ENCODE measurements around the gene TMEM237.

Gene TMEM237

GRCh38 chr2:201639205-201639604, 4.1 kb downstream of the TMEM237 start:
- no peak for DNase-seq

GRCh38 chr2:201638326-201638725, 5.0 kb downstream of the TMEM237 start:
- DNase-seq = no peak

GRCh38 chr2:201633661-201634249, 9.5 kb downstream of the TMEM237 start:
- no peak for DNase-seq

DNA sequence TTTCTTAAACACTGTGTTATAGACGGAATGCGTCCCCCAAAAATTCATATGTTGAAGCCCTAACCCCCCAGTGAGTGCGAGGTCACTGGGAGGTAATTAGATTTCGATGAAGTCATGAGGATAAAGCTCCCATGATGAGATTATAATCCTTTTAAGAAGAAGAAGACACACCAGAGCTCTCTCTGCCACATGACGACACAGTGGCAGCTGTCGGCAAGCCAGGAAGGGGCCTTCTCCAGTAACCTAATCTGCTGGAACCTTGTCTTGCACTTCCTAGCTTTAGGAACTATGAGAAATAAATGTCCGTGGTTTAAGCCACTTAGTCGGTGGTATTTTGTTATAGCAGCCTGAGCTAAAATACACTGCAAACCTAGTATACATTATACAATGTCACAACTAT, 12.3 kb downstream of the TMEM237 start:
- no peak for DNase-seq

DNA sequence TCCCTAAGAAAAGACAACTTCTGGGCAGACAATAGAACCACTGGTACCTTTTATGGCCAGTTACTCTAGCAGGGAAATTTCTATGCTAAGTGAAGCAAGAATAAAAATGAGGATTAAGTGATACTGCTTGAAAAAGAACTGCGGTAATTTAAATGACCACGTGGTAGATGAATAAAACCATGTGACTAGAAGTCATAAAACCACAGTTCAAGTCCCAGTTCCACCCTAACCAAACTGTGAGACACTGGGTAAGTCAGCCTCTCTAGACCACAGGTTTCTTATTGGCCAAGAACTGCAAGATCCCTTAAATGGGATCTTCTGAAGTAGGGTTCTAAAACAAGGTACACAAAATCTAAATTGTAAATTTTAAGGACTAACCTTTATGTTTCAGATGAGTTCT, 12.7 kb downstream of the TMEM237 start:
- no peak for DNase-seq

- DNase-seq = no peak
Measured at GRCh38 chr2:201628545-201628944, 14.8 kb downstream of the TMEM237 start.

GRCh38 chr2:201622306-201622970, 20.9 kb downstream of the TMEM237 start:
- no peak for DNase-seq

DNA sequence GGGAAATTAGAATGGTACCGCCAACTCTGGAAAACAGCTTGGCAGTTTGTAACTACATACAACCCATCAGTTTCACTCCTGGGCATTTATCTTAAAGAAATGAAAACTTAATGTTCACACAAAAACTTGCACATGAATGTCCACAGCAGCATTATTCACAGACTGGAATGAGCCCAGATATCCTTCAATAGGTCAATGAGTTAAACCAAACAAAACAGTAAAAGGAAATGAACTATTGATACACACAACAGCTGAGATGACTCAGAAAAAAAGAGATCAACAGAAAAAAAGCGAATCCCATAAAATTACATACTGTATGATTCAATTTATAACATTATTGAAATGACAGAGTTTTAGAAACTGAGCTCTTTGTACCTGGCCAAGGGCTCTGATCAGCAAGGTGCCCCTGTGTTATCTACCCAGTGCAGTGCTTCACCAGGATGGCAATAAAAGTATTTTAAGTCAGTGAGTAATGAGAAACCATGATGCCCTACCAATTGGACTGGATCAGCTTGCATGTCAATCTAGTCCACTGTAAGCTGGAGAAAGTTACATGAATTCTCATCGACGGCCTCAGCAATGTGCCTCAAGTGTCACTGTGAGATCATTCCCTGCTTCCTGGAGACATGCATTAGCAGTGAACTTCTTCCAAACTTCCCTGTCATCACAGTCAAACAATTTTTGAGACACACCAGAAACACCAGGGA, 21.9 kb downstream of the TMEM237 start:
- no peak for DNase-seq

GRCh38 chr2:201618744-201619662, 24.3 kb downstream of the TMEM237 start:
- DNase-seq = no peak

- DNase-seq = no peak
Measured at GRCh38 chr2:201608021-201608420, 35.3 kb downstream of the TMEM237 start.

DNA sequence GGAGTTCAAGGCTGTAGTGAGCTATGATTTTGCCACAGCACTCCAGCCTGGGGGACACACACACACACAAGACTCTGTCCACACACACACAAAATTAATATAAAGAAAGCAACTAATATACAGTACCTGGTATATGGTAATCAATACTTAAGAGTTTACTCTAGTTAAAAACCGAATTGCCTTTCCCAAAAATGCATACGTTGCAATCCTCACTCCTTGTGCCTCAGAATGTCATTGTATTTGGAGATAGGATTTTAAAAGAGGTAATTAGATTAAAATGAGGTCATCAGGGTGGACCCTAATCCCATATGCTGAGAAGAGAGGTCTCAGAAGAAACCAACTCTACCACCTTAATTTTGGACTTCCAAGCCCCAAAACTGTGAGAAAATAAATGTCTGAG, 35.7 kb downstream of the TMEM237 start:
- DNase-seq = no peak

- no peak for DNase-seq
Measured at GRCh38 chr2:201600906-201601305, 42.4 kb downstream of the TMEM237 start.

GRCh38 chr2:201597397-201597796, 45.9 kb downstream of the TMEM237 start:
- no peak for DNase-seq

DNA sequence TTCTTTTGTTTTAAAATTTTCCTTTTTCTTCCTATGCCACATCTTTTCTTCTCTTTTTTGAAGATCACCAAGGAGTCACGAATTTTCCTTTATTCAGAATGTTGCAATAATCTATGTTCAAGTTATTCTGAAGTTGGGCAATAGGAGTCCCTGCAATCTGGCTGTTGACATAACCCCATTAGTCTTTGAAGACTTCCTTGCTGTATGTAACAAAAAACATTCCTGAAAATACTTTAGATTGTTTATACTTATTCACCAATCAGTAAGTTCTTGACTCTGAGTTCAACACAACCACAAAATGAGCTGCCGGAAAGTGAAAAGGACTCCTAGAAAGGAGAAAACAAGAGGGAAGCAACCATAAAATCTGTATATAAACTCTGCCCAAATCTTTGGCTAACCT, 62.8 kb downstream of the TMEM237 start:
- no peak for DNase-seq

DNA sequence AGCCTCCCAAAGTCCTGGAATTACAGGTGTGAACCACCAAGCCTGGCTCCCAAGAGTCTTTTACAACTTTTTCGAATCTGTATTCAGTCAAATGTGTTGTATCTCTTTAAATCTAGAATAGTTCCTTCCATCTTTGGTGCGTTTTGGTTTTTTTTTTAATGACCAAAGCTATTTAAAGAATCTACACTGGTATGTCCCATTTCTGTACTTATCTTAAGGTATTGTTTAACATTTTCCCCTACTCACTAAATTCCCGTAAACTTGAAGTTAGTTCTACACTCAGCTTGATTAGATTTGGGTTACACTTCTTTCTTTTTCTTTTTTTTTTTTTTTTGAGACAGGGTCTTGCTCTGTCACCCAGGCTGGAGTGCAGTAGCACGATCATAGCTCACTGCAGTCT, 63.8 kb downstream of the TMEM237 start:
- no peak for DNase-seq

DNA sequence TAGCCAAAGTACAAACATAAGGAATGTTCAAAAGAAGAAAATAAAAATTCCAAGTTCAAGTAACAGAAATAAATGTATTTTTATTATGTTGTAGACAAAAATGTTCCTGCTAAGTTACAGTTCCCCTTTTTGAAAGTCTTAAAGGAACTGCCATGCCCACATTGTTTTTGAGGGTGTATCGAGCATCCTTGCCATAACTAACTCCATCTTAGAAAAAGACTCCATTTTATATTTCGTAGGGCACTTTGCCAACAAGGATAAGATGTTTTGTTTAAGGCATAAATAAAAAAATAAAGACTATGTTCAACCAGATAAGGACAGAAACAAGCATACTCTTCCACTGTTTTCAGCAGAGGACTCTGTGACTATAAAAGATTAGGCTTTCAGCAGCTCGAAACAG, 67.3 kb downstream of the TMEM237 start:
- DNase-seq = no peak

GRCh38 chr2:201574766-201575165, 68.5 kb downstream of the TMEM237 start:
- no peak for DNase-seq

DNA sequence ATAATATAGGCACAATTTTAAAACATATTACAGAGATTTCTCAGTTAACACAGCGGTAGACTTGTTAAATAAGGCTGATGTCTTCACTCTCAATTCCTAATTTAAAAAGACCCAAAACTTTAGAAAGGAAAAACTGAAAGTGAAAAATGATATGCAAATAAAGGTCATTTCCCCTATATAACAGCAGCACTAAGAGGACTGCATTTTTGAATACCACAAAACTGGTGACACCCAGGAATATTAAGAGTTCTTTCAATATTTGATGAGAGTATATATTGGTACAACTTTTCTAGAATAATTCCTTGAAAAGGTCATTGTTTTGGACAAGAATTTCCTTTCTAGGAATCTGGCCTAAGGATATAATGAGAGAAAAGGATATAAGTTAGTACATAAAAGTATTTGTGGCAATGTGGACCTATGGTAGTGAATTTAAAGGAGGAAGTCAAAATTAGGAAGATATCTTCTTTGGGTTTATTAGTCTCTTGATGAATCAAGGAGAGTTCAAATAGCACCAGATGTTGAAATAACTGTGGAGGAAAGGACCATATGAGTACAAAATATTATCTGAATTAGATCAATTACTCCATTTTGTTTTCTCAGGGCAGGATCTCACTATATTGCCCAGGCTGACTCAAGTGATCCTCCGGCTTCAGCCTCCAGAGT, 70.3 kb downstream of the TMEM237 start:
- no peak for DNase-seq

All from GDM1 (cell line).